HUDEP-2 (cell line): ENCODE measurements around the gene PTPRS.
A peak's percentile ranks its signal among the peaks of the same experiment; 100 is the strongest.

ENCODE experiments used
- DNase-seq, 76 experiments: peaks; one replicate each; lab custom pipeline; 2025; ENCODE audit not compliant: unreplicated experiment in 76 of 76; lab: John Stamatoyannopoulos, UW

PTPRS gene

GRCh38 chr19:5313307-5313706 is 27.3 kb downstream of the PTPRS start:
- DNase-seq: no peak

- no peak for DNase-seq
Observed at GRCh38 chr19:5312058-5312457, 28.6 kb downstream of the PTPRS start.

- no peak for DNase-seq
Observed at GRCh38 chr19:5309438-5310204, 31.0 kb downstream of the PTPRS start.

GRCh38 chr19:5308451-5309437 is 31.9 kb downstream of the PTPRS start:
- DNase-seq: peak in 2 of 76 experiments; percentile 14 to 30

DNA sequence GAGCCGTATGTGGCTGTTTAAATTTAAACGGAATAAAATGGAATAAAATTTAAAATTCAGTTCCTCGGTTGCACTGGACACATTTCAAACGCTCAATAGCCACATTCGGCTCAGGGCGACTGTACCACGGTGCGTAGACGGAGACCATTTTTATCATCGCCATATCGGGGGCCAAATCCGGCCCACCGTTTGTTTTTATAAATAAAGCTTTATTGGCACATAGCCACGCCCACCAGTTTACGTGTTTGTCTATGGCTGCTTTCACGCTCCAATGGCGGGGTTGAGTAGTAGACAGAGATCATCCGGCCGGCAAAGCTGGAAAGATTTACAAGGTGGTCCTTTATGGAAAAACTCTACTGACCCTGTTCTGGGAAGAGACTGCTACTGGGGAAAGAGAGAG is 33.0 kb downstream of the PTPRS start:
- DNase-seq: no peak

GRCh38 chr19:5305163-5305562 is 35.4 kb downstream of the PTPRS start:
- DNase-seq: no peak

GRCh38 chr19:5304486-5304885 is 36.1 kb downstream of the PTPRS start:
- DNase-seq: no peak

DNA sequence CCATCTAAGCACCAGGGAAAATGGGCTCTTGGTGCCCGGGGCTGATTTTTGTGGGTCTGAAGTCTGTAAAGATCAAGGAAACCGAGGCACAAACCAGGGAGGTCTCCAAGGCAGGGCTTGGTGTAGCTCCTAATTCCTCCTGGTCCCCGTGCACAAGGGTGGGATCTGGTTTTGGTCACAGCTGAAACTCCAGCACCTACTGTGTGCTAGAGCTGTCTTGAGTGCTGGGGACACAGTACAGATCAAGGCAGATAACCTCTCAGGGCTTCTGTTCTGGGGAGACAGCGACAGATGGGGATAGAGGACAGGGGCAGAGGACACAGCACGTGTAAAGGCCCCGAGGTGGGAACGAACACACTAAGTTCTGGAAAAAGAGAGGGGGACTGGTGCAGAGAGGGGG is 37.4 kb downstream of the PTPRS start:
- no peak for DNase-seq

DNA sequence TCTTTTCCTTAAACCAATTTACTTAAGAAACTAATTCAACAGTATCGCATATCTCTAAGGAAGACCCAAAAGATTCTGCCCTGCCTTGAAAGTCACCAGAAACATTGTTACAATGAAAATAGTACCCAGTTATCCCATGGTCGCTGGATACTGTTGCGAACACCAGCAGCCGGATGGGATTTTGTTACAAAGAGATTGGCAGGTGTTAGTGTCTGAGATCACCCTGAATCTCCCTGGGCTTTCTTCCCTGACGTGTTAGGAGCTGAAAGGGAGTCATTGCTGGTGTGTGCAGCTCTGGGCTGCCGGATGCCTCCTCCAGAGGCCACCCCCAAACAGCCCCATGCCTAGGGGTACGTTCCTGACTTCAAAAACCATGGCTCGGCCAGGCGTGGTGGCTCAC is 38.2 kb downstream of the PTPRS start:
- no peak for DNase-seq

DNA sequence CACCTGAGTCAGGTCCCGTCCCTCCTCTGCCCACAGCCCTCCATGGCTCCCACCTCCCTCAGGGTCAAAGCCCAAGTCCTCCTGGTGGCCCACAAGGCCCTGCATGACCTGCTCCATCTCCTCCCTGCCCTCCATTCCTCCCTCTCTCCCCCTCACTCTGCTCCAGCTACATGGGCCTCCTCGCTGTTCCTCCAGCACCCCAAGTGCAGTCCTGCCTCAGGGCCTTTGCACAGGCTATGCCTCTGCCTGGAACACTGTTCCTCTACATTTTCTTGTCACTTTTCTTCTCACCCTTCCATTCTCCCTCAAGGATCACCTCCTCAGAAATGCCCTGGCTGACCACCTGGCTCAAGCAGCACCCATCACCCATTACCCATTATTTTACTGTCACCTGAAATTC is 41.5 kb downstream of the PTPRS start:
- DNase-seq: no peak

GRCh38 chr19:5298471-5298901 is 42.1 kb downstream of the PTPRS start:
- no peak for DNase-seq

GRCh38 chr19:5297272-5297669 is 43.3 kb downstream of the PTPRS start:
- DNase-seq: no peak

DNA sequence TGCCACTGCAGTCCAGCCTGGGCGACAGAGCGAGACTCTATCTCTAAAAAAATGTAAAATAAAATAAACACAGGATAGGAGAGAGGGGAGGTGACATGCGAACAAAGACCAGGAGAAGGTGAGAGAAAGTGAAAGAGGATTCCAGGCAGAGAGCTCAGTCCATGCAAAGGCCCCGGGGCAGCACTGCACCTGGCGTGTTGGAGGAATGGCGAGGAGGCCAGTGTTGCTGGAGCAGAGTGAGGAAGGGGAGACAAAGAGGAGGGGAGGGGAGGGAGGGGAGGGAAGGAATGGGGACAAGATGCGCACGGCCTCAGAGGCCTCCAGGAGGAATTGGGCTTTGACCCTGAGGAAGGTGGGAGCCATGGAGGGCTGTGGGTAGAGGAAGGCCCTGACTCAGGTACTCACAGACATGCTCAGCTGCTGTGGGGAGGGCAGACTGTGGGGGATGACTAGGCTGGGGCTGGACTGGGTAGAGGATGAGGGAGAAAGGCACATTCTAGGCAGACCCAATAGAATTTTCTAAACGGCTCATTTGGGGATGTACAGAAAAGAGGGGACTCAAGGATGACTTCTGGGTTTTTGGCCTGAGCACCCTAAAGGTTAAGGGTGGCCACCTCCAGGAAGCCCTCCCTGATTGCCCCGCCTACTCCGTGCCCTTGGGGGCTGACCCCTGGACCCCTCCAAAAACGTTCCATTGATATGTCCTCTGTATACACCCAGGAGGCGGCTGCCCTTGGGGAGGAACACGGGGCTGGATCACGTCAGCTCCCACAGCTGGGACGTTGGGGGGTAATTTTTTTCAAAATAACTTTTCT is 43.9 kb downstream of the PTPRS start:
- DNase-seq: no peak

DNA sequence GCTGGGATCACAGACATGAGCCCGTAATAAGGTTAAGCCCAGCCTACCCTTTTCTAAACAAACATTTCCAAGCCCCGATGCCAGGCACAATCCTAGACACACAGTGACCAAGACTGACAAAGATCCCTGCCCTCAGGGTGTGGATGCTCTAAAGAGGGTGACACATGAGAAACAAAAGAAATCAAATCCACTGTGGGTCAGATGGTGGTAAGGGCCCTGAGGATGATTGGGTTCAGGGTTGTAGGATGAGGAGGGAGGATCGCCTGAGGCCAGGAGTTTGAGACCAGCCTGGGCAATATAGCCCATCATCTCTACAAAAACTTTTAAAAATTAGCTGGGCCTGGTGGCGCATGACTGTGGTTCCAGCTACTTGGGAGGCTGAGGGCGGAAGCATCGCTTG is 44.6 kb downstream of the PTPRS start:
- DNase-seq: no peak

GRCh38 chr19:5294403-5295160 is 46.0 kb downstream of the PTPRS start:
- DNase-seq: no peak

- DNase-seq: no peak
Observed at GRCh38 chr19:5293612-5294378, 46.8 kb downstream of the PTPRS start.

DNA sequence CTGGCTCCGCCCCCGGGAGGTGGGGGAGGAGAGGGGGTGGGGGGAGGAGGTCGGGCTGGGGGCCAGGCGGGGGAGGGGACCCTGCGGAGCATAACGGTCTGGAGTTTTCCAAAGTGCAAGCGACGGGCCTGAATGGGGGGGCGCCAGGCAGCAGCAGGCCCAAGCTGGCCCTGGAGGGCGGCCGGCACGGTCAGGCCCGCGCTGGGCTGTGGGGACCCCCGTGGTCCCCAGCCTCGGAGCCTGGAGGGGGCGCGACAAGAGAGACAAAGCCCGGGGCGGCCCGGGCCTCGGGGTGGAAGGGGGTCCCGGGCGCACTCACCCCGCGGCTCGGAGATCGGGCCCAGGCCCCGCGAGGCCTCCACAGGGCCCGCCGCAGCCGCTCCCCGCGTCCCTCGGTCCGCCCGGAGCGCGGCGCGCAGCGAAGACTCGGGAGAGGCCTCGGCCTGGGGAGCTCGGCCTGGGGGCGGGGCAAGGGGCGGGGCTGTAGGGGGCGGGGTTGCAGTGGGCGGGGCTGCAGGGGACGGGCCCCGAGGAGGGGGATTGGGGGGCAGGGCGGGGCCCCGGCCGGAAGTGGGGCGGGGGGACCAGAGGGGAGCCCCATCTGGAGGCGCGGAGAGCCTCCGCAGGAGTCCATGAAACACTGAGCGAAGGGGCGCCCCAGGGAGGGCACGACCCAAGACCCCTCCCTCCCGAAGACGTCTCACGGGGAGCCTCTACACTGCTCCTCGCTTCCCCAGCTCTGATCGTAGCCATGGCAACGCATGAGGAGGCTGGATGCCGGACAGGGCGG is 47.6 kb downstream of the PTPRS start:
- DNase-seq: peak in 36 of 76 experiments; percentile 4 to 77 (median 28)

- DNase-seq: peak in 2 of 76 experiments; percentile 6 to 36
Observed at GRCh38 chr19:5292453-5292821, 48.2 kb downstream of the PTPRS start.
